HG02884 (cell line): ENCODE measurements around the gene MATN1.

Source experiments
- ATAC-seq: cut with Tn5 transposase; IDR thresholded peaks from one replicate; pipeline ENCODE4 v1.9.1; 2021; ENCODE audit warnings: mild to moderate bottlenecking, moderate library complexity; ENCODE audit not compliant: unreplicated experiment

MATN1 gene

DNA sequence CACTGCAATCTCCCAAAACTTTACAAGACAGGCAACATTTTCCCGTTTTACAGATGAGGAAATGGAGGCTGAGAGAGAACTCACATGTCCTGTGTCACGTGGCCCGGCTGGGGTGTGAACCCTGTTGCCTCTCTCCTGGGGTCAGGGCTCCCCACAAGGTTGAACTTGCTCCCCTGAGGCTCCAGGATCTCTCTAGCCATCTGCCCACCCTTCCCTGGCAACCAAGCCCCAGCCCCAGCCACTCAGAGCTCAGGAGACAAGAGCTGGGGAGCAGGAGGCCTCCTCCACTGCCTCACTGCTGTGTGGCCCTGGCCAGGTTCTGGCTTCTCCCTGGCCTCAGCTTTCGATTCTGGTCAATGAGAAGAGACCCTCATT is 22.4 kb upstream of the MATN1 start:
- ATAC-seq = no peak

DNA sequence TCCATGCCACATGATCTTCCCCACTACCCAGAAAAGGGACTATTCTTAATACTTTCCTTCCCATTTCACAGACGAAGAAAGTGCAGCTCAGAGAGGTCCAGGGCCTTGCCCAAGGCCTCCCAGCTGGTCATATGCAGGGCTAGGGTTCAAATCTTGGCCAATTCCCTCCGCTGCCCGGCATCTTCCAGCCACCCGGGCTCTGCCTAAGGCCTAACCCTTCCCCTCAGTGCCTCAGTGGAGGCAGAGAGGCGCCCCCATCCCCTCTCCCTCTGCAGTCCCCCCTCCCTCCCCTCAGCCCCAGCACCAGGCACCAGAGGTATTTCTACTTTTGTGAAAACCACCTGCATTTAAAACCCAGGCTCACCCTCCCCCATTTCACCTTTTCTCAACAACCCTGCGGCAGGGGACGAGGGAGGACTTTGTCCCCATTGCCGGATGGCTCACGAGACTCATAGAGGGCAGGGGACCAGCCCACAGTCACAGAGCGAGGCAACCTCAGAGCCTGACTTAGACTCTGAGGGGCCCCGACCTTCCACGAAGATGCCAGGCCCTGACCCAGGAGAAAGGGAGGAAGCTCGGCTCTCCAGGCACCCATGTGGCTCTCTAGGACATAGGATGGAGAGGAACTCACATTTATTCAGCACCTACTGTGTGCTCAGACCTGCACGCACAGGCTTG is 21.9 kb upstream of the MATN1 start:
- ATAC-seq = no peak

DNA sequence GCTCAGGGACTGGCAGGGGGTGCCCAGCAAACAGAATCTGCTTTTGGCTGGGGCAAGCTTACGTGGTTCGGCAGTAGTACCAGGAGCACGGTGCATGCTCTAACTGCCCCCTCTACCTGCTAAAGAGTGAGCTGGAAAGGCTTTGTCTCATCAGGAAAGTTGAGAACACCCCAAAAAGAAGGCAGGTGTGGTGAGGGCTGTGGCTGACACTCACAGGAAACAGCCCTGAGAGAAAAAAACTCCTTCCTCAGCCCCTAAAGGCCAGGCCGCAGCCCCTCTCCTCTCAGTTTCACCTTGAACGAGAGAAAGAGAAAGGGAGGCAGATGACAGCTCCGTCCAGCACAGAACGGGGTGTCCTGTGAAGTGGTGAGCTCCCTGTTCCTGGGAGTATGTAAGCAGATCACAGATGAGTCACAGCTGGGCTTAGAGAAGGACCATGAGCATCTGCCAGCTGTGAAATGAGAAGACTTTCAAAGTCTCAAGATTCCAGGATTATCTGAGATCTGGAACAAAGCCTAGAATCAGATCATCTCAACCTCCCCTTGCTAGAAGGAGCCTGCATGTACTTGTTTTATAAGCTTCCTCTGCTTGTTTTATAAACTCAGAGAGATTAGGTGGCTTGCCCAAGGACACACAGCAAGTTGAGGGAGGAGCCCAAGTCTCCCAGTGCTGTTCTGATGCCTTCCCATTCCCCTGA is 20.8 kb upstream of the MATN1 start:
- ATAC-seq = no peak

DNA sequence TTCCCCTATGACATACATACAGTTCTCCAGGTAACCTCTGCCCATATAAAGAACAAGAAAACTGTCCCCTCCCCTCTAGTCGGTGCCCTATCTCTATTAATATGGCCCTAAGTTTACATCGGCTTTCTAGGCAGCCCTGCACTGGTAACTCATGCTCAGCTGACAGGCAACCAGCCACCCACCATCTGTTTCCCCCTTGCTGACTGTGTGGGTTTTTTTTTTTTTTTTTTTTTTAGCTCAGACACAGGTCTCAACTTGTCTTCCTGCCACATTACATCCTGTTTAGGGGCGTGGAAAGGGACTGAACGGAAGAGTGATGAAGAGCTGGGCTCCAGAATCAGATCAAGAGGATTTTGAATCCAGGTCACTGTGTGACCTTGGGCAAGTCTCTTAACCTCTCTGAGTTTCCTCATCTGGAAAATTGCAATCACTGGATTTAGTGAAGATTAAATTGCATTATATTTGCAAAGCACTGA is 20.2 kb upstream of the MATN1 start:
- no peak for ATAC-seq

DNA sequence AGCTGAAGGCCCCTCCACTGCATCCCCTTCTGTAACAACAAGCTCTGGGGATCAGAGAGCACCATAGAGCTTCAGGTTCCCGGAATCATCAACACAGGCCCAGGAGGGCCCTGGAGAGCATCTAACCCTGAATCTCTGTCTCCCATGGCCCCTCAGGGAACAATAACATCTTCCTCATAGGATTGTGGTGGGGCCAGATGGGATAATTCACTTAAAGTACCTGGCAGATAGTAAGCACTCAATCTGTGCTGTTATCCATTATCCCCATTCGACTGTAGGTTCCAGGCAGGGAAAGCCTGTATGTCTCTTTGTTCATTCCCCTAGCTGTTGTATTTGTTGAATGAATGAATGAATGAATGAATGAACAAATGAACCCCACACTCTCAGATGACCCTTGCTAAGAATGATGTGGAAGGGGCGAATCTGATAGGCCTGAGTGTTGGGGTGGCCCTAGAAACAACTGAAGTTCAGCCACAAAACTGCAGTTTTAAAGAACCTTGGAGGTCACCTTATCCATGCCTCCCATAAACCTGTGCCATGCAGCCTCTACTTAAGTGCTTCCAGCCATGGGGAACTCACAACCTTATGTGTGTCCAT is 19.7 kb upstream of the MATN1 start:
- no peak for ATAC-seq

DNA sequence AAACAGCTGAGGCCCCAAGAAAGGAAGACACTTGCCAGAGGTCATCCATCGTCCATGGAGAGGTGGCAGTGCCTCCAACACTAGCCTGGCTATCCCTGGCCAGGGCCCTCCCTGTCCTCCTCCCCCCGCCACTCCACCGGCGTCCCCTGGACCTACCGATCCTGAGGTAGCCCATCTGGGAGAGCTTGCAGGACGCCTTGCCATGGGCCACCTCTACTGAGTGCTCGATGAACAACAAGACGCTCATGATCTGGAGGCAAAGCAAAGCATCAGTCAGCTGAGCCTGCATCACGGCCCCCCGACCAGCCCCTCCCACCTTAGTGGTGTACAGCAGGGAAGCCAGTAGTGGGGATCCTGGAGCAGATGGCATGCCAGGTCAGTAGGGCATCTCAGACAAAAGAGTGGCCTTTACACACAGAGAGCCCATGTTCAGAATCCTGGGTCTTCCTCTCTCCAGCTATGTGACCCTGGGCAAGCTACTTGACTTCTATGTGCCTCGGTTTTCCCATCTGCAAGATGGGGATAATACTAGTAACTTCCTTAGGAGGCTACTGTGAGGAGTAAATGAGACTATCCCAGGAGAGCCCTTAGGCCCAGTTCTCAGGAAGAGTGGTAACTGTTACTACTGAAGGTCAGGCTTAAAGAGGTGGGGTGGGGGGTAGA is 19.0 kb upstream of the MATN1 start:
- ATAC-seq = no peak

DNA sequence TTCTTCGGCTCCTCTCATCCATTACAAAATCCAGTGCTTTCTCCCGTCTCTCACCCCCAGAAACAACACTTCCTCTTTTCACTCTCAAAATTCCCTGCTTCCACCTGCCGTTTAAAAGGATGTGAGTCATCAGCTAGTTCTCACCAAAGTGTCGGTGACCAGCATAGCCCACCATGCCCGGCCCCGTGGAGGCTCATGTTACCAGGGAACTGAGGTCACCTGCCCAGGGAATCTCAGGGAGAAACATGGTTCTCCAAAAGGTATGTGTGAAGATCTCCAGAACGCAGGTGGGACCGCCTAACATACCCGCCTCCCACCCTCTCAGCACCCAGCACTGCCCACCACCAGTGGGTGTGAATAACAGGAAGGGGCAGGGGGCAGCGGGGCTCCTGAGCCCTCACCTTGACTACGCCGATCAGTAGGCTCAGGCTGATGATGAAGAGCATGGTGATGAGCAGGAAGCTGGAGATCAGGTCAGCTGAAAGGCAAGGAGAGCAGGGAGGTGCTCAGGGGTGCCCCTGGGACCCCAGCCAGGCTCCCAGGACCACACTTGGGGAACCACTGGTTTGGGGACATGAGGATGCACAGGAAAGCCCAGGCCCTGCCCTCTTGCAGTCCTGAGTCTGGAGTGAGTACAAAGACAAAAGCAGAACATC is 18.0 kb upstream of the MATN1 start:
- ATAC-seq = no peak

DNA sequence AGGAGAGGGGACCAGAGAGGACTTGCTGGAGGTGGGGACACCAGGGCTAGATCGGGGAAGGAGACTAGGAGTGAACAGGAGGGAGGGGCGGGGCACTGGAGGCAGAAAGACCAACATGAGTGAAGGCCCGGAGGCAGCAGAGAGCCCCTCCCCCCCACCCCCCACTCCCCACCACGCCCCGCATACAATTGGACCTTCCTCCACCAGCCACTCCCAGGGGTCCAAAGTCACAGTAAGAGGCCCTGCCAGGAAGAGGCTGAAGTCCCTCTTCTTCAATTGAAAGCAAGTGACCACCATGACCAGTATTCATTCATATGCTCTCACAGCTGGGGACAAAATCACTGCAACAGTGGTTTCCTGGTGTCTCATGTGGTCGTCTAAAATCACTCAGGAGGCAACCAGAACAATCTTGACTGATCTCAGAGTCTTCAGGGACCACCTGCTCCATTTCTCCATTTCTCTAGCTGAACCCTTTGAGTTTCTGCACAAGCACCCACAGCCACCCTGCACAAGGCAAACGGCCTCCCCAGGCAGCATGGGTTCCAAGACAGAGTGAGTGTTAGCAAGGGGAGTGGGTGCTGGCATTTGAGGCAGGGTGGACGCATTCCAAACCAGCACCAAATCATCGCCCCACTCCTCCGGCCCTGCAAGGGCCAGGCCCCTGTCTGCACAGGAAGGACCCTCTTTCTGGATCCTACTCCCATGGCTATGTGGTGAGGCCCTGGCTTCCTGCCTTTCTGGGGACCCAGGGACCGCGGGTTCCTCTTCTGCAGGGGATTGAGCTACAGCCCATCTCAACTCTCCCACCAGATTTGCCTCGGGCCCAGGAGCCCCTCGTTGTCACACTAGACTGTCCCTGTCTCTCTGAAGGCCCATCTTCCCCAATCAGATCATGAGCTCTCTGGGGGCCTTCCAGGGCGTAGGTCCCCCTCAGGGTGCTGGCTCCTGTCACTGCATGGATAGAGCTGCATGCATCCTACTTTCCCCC is 17.2 kb upstream of the MATN1 start:
- no peak for ATAC-seq

DNA sequence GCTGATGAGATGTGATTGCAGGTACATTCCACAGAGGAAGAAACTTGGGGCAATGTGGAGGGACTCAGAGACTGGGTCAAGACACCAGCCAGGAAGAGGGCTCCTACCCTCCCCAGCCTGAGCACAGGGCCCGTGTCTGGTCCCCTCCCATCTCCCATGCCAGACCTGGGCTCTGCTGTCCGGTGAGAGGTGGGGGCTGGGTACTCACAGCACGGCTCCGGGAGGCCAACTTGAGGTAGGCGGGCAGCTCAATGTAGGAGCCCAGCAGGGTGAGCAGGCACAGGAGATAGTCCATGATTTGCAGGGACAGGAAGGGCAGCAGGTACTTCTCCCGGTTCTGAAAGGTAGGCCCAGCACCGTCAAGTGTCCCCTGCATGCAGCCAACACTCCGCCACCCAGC is 16.2 kb upstream of the MATN1 start:
- ATAC-seq = no peak

DNA sequence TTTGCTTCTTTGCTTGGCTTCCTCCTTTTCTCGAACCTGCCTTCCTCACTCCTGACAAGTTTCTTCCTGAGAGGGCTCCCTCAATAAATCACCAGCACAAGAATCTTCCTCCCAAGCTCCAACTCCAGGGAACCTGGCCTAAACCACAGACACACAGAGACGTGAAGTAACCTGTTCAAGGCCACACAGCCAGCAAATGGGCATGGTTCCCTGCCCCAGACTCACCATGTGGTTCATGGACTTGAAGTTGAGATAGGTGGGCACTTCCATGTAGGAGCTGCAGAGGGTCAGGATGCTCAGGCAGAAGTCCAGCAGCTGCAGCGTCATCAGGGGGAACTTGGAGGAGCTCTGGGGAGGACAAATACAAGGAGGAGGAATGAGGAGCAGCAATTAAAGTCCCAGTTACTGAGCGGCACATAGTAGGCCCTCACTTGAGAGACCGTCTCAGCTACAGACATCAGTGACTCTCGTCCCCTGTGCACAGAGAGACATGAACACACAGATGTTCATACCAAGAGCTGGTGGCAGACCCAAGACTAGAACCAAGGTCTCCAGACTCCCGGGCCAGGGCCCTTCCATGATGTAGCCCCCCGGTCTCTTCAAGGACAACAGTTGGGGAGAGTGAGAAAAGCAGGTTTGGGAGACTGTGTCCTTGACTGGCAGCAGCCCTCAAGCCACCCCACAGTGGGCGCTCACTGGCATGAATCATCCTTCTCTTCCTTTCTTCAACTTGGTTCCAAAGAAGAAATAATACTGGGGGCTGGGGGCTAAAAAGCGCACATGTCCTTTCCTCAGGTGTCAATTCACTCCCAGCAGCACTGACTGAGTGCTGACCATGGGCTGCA is 15.6 kb upstream of the MATN1 start:
- ATAC-seq = no peak

DNA sequence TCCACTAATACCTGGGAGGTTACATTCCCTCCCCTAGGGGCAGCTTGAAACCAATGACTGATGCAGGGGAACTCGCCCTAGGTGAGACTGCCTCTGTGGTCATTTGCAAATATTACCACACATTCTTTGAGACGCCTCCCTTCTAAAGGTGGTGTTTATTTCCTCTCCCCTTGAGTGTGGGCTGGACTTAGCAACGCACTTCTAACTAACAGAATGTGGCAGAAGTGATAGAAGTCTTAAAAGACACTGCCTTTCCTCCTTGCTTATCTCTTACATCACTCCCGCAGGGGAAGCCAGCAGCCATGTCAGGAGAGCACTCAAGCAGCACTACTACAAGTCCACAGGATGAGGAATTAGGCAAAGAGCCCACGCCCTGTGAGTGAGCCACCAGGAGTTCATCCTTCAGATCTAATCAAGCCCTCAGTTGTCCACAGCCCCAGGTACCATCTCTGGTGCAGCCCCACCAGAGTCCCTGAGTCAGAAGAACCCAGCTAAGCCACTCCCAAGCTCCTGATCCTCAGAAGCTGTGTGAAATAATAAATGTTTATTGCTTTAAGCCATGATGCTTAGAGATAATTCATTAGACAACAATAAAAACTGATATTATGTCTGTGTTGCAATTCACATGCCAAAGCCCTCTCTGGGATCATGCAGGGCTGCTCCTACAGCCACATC is 14.8 kb upstream of the MATN1 start:
- ATAC-seq = no peak

DNA sequence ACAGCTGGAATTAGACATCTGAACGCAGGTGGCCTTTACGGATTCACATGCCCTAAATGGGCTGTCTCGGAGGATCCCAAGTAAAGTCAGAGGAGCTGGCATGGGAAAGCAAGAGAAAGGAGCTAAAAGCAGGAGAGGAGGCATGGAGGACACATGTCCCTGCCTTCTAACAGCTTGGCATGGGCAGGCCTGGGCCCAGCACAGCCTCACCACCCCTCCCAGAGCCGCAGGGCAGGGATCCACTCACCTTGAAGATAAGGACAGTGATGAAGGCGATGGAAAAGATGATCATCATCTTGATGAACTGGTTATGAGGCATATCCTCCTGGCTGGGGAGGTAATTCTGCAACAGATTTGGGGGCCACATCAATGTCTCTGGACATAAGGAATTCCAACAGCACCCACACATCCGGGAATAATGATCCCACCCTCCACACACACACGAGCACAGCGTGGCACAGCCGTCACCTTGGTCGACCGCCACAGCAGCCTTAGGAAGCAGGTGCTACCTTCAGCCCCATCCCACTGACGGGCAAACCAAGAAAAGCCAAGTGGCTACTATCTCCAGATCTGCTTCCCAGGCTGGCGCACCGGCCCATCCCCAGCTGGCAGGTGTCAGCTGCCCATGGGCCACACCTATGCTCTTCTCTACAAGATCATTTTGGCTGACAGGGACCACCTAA is 14.1 kb upstream of the MATN1 start:
- no peak for ATAC-seq

DNA sequence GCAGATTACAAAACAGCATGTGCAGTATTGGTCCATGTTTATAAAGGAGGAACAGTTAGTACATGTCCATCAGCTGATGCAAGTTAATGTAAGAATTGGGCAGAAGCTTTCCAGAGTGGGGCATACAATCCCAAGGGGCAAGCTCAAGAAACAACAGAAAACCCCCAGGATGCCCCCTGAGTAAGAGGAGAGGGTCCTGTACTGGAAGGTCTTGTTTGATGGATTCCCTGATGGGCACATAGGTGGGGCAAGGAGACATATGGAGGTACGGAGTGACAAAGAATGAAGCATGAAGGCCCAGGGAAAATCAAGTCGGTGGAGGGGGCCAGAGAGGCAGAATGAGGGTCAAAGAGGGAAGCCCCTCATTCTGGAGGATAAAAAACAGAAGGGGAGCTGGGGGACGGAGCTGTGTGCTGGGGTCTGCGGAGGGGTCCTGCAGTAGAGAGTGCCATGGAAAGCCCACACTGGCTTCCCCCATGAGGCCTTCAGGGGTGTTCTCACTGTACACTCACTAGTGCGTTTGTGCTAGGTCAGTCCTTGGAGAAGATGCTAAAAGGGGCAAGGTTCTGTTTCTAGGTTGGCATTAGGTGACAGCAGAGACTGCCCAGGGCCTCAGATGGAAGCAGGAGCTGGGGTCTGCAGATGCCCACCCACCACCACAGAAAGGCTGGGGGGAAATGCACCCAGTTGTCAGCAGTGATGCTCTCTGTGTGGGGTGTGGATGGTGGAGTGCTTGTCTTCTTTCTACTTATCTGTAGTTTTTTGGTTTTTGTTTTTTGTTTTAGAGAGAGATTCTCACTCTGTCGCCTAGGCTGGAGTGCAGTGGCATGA is 12.5 kb upstream of the MATN1 start:
- no peak for ATAC-seq

DNA sequence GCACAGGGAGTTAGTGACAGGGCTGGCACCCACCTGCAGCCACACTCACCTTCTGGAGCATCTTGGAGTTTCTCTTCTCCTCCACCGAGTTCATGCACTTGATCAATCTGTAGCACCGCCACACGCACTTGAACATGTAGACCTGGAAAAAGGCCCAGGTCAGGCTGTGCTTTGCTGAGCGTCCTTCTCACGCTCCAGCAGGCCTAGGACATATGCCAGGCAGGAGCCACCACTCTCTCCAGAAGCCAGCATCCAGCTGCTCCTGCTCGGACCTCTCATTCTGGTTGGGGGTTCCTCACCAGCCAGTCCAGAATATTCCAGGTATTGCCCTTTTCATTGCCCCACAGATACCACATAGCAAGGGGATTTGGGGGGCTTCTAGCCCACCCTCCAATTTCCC is 11.7 kb upstream of the MATN1 start:
- no peak for ATAC-seq

DNA sequence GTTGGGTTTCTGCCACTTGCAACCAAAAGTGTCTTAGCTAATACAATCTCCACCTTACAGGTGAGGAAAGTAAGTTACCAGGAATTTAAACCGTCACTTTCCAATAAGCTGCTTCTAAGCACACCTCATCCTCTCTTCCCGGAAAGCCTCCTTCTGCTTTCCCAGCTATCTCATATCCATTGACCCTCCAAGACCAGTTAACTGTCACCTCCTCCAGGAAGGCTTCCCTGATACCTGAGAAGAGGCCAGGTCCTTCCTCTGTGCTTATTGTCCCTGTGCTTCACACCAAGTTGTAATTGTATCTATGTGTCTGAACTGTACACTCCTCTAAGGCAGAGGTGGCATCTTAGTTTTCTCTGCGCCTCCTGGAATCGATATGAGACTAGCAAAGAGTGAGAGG is 11.2 kb upstream of the MATN1 start:
- ATAC-seq = no peak

DNA sequence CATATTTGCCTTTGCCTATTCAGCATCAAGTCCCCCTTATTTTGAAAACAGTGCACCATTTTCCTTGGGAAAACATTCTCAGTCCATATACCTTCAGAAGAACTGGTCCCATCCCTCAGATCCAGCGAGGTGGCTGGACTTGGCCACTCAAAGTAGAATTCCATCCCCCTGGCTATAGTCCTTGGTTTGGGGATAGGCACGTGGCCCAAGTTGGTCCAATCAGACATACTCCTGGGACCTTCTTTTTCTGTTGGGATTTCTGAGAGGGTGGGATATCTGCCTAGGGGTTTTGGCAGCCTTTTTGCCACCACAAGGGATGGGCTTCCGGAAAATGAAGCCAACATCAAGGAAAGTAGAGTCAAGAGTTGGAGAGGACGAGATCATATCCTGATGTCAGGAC is 10.7 kb upstream of the MATN1 start:
- ATAC-seq = no peak

DNA sequence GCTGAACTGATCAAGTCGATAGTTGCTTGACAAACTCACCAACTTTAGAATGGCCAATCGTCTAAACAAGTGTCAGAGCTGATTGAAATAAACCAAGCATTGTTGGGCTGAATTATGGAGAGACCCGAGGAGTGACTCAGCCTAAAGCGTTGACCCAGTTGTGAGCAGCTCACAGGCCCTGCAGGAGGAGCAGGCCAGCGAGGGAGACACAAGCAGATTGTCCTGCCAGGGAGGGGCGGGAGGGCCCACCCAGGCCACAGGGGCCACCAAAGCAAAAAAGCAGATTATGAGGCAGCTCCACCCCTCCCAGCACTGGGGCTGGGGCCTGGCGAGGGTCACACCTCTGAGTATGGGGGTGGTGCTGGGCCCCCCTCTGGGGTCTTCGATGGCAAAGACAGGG is 10.1 kb upstream of the MATN1 start:
- no peak for ATAC-seq
